GM21423 (cell line): ENCODE results near the gene WNT3A.

Experiments used
- ATAC-seq: cut with Tn5 transposase; IDR thresholded peaks from one replicate; pipeline ENCODE4 v1.9.1; 2021; ENCODE audit warnings: mild to moderate bottlenecking, moderate library complexity; ENCODE audit not compliant: unreplicated experiment

The WNT3A gene

DNA sequence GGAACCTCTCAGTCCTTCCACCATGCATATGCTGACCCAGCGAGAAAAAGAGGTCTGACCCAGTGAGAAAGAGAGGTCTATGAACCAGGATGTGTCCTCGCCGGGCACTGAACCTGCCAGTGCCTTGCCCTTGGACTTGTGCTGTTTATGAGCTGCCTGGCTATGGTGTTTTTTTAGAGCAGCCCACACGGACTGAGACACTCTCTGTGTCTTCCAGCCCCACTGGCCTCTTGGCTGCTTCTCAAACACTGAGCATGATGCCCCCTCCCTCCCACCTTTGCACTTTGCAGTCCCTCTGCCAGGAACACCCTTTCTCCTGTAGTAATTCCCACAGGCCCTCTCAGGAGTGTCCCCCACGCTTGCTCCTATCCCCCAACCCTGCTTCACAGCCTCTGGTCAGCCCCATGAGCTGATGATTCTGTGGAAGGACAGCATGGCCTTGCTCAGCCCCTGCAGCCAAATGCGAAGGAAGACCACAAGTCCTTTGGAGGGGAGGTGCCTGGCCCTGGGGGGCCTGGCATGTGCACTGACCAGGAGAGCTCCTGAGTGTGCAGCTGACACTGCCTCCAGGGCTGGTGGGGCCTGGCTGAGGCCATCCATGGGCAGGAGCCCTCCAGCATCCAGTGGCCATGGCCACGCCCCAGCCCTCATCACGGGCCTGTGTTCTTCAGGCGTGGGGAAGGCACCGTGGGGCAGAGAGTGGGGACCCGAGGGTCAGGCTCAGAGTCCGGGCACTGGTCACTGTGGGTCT lies 23.8 kb downstream of the WNT3A start:
- no peak for ATAC-seq

DNA sequence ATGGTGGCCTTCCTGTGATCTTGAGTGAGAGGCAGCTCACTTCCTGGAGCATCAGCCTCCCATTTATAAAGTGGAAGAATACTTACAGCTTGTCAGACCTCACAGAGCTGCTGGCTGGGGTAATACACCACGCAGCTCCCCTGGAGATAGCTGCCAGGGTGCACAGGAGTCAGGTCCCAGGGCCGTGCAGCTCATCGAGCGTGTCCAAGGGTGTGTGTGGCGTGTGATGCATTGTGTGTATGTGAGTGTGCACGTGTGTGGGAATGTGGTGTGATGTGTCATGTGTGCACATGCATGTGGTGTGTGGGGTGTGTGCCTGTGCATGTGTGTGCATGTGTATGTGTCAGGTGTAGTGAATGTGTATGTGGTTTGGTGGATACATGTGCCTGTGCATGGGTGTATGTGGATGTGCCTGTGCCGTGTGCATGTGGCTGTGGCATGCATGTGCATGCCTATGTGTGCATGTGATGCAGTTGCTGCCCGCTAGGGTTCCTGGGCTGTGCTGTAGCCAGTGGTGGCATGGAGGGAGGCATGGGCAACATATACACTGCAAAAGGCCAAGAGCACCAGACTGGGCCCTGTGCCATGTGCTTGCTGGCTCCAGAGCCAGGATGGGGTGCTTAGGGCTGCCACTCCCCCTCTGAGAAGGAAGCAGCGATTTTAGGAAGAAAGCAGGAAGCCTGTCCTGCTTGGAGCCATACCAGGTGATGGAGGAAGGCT lies 24.6 kb downstream of the WNT3A start:
- ATAC-seq, result no peak

DNA sequence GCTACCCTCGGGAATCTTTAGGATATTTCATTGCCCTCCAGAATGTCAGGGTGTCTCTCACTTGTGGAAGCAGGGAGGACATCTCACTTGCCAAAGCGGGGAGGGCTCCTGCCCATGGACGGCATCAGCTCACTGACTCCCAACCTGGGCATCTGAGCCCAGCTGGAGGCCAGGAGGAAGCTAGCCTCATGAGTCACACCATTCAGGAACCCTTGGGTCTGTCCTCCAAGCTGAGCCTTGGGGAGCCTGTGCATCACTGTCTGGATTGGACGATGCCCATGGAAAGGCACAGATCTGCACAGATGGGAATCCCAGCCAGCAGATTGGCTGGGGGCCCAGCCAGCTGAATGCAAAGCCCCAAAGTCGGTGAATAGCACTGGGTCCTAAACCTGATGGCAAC lies 25.2 kb downstream of the WNT3A start:
- no peak for ATAC-seq

DNA sequence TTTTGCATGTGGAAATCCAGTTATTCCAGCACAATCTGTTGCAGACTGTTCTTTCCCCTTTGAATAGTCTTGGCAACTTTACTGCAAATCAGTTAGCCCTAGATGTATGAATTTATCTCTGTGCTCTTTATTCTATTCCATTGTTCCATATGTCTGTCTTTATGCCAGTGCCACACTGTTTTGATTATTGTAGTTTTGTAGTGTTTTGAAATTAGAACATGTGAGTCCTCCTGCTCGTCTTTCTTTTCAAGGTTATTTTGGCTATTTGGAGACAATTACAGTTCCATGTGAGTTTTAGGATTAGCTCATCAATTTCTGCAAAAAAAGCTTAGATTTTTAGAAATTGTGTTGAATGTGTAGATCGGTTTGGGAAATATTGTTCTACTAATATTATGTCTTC lies 26.6 kb downstream of the WNT3A start:
- ATAC-seq, result no peak

DNA sequence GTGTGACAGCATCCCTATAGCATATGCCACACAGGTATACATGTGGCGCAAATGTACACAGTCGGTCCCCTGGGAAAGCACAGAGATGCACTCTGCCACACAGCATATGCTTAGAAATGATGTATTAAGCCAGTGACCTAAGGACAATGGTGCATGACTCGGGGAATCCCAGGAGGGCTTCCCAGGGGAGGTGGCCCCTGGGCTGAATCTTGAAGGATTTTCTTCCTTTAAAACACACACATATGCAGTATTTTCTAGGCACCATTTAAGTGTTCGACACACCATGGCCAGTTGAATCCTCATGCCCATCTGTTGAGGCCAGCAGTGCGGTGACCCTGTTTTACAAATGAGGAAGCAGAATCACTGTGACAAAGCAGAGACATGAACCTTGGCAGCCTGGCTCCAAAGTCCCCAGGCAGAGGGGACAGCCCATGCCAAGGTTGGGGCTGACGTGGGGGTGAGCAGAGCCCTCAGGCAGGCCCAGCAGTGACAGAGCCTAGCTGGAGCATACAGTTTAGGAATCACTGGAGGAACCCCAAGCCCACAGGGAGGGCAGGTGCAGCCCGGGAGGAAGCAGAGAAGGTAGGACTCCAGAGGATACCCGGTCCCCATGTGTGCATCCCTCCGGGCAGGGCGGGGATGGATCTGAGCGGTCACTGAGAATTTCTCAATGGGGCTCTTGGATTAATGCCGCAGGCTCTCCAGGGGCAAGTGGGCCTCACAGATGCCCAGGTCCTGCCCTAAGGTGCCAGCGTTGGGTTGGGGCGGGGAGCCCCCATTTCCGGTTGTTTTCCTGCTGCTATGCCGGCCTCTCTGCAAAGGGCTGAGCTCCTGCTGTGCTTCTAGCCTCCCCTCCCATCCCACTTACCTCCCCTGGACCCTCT lies 28.4 kb downstream of the WNT3A start:
- ATAC-seq, result no peak

DNA sequence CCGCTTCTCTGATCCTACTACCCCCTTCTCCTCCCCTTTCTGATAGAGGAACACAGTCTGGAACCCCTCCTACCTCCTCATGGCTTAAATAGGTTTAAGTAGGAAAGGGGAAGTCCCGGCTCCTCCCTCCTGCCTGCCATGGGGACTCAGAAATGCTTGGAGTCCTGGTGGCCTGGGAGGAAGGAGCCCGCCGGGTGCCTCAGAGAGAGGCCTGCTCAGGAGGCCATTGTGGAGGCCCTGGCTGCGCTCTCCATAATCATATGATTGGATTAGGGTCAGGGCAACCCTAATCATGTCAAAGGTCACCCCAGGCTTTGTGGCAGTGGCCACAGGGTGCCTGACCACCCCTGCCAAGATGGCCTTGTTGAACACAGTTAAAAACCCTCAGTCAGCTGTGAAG lies 29.0 kb downstream of the WNT3A start:
- no peak for ATAC-seq

DNA sequence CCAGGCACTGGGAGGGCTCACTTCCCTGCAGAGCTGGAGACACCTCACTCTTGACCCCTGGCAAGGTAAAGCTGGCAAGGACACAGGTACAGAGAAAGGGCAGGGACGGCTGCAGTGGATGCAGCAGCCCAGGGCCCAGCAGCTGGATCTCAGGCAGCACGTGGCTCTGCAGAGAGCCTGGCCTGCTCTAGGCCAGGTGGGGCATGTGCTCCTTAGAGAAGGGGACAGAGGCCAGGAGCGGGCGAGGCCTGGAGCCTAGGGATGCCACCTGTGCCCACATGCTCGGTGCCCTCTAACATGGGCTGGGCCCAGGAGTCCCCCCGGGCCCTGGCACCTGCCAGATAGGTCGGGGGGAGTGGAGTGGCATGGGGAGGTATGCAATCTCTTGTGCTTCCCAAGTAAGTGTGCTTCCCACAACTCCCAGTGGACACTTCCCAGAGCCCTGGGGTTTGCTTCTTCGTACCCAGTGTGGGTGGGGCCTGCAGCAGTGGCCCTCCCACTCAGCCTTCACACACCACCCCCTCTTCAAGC lies 30.0 kb downstream of the WNT3A start:
- no peak for ATAC-seq

DNA sequence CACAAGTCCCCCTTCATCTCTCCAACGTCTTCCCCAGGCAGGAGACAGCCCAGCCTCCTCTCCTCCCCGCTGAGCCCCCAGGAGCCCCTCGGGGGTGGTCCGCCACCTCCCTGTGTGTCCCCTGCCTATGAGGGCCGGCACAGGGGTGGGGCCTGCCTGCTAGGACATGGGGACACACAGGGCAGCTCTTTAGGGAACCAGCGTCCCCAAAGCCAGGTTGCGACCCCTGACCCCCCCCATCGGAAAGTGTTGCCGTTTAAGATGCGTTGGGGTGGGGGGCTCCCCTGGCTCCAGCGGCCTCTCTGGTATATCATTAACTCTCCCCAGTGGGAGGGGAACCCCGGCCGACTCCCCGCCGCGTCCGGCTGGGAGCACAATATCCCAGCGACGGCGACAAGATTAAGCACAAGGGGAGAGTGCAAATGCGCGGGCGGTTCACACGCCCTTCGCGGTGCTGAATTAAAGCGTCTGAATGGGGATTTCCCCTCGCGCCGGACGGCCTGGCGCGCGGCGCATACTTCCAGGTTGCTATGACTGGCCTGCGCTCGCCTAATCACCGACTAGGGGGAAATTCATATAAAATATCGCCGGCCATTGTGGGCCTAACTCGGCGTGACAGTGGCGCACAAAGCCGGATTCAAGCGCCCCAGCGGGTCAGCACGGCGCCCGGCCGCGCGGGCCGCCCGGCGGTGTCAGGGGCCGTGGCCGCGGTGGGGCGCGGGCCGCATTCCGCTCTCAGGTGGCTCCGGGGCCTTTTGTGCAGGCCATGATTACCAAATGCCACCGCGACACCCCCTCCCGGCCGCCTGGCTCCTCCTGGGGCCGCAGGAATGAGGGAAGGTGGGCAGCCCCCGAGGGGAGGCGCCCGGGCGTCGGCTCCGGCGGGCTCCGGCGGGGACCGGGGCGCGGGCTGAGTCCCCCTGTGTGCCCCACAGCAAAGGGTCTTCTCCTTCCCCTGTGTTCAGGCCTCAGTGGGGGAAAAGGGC lies 30.9 kb downstream of the WNT3A start:
- peak; percentile 85 for ATAC-seq

DNA sequence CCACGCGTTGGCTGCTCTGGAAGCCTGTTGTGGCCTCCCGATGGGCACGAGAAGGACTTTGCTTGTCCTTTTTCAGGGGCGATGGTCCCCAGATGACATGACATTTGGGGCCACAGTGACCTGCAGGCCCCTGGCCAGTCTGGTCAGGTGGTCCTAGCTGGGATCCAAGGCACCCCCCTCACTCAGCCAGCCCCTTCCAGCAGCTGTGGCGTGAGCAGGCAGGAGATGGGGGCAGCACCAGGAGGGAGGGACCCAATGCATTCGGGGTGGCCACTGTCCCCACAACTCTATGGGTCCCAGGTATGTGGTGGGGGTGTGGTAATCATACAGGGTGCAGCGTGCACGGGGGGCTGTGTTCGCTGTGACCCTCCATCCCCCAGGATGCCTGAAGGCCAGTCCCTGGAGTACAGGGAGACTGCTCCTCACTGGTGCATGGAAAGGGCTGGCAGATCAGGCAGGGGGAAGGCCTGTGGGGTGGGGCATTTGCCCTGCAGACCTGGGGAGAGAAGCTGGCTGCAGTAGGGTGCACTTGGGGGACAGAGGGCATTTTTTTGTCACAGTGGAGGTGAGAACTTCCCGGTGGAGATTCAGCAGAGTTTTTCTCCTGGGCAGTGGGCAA lies 31.7 kb downstream of the WNT3A start:
- no peak for ATAC-seq

DNA sequence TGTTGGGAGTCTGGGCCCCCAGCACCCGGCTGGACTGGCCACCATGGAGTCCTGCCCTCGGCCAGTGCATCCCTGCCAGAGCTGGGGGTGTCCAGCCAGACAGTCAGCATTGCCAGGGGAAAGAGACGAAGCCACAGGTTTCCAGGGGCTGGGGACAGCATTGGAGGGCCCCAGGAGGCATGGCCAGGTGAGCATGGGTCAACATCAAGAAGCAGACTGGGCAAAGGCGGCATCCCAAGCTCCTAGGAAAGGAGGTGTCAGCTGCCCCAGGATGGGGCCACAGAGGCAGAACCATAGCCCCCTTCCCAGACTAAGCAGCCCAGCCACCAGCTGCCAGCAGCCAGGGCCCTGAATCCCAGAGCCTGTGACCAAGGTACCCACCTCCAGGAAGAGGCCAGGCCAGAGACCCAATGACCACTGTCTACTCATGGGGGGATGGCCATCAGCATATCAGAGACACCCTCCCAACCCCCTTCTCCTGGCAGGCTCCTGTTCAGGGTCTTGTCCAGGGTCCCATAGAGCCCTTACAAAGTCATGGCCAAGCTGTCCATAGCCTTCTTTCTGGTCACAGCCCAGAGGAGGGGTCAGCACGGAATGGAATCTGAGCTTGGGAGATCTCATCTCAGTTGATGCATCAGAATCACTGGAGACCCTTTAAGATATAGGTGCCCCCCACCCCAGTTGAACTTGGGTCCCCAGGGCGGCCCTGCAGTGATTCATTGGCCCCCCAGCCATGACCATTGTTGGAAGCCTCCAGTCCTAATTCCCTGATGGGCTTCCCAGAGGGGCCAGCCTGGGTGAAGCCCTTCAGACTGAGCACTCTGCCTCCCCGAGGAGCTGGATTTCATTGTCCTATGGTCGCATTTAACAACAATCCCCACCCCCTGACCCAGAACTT lies 32.5 kb downstream of the WNT3A start:
- no peak for ATAC-seq

DNA sequence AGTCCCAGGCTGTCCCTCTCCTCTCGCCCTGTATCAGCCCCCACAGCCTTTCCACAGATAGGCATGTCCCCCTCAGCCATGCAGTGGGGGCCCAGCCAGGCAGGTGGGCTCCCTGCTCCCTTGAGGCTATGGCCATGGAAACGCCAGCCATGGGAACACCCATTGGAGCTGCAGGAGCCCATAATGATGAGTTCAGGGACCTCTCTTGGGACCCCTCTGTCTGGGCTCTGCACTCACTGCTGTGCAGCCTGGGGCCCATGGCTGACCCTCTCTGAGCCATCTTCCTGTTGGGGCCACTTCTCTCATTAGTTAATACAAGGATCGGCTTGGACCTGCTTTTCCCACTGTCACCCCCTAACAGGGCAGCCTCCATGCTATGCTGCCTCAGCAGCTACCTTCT lies 33.2 kb downstream of the WNT3A start:
- no peak for ATAC-seq

DNA sequence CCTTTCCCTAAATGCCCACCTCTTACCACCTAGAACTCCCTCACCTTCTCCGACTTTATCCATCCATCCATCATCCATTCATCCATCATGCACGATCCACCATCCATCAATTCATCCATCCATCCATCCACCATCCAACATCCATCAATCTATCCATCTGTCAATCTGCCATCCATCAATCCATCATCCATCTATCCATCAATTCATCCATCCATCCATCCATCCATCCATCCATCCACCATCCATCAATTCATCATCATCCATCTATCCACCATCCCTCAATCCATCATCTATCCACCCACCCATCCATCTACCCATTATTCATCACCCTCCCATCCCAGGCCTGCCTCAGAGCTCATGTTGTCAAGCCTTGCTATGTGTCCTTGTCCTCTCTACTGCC lies 34.5 kb downstream of the WNT3A start:
- no peak for ATAC-seq

DNA sequence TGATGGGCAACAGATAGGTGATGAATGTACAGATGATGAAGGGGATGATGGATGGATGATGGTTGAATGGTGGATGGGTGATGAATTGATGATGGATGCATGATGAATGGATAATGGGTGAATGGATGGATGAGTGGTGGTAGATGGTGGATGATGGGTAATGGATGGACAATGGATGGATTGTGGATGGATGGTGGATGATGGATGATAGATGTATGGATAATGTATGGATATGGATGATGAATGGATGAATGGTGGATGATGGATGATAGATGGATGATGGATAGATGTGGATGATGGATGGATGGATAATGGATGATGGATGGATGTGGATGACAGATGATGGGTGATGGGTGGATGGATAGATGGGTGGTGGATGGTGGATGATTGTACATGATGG lies 35.7 kb downstream of the WNT3A start:
- no peak for ATAC-seq

DNA sequence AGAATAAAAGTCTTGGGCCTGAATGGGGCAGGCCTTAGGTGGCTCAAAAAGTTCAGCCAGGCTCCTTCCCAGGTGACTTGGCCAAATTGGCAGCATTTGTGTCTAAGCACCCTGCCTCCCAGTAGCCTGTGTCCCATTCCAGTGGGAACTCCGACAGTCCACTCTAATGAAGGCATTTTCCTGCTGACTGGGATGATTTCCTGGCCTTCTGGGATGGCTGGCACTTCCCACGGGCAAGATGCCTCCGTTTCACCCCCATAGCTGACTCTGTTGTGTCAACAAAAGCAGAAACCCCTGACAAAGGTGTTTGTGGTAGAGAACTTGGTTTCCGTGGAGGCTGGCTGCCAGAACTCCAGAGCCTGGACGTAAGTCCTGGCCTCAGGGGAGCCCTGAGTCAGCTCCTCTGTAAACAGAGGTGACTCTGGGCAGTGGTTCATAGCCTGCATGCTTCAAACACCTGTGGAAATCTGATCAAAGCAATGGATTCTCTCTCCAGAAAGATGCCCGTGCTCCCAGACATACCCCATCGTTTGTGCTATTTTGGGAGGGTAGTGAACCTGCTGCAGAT lies 36.6 kb downstream of the WNT3A start:
- no peak for ATAC-seq

DNA sequence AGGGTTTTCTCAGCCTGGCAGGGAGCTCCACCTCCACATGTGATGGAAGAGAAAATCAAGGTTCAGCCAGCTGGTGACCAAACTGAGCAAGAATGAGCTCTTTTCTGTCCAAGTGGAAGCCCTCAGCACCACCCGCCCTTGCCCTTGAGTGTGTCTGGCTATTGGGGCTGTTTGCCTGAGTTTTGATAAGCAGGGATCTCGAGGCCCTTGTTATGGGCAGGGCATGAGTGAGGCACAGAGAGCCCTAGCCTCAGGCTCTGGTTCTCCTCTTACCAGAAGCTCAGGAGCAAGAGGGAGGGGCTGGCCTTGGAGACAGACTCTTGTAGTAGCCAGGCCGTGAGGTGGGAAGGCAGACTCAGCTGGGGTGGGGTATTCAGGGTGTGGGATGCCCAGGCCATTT lies 38.2 kb downstream of the WNT3A start:
- no peak for ATAC-seq

DNA sequence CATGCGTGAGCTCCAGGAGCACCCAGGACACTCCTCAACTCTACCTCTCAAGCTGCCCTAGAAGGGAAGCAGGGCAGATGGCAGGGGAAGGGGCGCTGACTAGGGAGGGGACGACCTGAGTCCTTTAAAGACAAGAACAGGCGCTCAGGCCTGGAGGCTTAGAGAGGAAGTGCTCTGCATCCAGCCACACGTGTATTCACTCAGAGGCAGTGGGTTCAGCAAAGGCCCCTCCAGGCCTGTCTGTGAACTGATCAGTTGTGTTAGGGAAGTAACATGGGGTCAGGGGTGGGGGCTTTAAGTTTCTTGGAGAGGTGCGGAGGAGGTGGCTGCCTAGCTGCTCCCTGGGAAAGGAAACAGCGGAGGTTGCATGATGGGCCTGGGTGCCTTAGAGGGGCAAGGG lies 38.6 kb downstream of the WNT3A start:
- ATAC-seq, result no peak

DNA sequence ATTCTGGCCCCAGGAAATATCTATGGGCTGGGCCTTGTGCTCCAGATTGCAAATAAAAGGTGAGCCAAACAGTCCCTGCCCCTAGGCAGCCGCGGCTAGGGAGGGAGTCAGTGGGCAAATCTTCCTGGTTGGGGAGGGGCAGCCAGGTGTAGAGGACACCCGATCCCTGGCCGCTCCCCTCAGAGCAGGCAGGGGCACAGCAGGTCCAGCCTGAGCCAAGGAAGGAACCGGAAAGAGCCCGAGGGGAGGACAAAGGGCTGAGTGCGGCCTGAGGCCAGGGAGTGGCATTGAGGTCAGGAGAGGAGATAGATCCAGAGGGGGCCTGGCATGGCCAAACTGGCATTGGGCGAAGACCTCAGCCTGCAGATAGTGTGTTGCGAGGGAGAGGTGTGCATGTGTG lies 39.1 kb downstream of the WNT3A start:
- ATAC-seq, result no peak

DNA sequence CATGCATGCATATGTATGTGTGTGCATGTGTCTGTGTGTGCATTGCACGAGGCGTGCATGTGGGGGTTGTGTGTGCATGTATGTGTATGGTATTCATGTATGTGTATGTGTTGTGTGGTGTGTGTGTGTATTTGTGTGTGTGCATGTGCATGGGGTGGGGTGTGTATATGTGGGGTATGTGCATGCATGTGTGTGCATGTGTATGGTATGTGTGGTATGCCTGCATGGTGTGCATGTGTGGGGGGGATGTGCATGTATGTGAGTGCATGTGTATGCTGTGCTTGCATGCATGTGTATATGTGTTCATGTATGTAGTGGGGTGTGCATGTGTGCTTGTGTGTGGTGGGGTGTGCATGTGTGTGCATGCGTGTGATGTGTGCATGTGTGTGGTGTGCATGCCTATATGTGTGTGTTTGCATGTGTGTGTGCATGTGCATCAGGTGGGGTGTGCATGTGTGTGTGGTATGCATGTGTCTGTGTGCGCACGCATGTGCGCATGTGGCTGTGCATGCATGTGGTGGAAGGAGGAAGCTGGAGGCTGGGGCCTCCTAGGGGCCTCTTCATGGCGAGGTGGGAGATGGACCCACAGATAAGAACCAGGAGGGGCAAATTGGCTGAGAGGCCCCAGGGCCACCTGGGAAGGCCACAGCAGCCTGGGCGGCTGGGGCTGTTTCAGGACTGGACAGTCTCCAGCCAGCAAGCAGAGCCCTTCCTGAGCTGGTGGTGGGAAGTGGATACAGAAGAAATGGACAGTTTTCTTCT lies 39.8 kb downstream of the WNT3A start:
- no peak for ATAC-seq
